Effector CD8-positive, alpha-beta T cell (primary cell): ENCODE data around the gene C15orf40.
"Not testable (repeated sequence)": the region's sequence is repeated elsewhere in the genome, so short reads cannot be mapped to it uniquely, and the experiment has no call there.

Experiments used
- DNase-seq: peaks from one replicate; lab custom pipeline; 2025; lab: John Stamatoyannopoulos, UW

The C15orf40 gene

GRCh38 chr15:82952158-82953081 is 59.0 kb downstream of the C15orf40 start, which contains the start of gene HOMER2:
TSS of gene HOMER2 (minus strand) at chr15:82952720. CDS start at chr15:82952535, 185 bp downstream.
- DNase-seq: no peak

DNA sequence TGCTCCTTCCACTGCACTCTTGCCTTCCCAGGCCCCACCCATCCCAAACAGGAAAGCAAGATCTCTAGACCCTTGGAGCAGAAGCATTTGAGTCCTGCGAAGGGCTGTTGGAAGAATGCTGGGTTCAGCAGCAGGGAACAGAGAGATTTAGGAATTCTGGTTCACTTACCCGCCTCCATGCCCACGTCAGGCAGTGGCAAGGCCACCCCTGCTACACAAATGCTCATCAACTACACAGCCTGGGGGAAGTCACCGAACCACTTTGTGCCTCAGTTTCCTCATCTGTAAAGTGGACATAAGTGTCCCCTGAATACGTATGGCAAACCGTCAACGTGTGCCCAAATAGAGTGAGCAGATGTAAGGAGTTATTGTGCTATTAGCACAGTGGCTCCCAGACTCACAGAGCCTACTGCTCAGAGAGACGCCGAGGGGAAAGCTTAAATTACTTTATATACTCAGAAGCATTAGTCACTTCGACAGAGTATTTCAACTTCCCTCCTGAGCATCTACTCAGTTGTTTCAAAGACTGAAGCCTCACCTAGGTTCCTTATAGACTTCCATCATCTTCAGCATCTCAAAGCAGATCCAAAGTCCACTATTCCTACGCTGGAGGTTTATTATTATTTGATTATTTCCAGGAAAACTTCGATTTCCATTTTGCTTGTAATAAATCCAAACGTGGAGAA is 59.8 kb downstream of the C15orf40 start:
- DNase-seq: no peak

DNA sequence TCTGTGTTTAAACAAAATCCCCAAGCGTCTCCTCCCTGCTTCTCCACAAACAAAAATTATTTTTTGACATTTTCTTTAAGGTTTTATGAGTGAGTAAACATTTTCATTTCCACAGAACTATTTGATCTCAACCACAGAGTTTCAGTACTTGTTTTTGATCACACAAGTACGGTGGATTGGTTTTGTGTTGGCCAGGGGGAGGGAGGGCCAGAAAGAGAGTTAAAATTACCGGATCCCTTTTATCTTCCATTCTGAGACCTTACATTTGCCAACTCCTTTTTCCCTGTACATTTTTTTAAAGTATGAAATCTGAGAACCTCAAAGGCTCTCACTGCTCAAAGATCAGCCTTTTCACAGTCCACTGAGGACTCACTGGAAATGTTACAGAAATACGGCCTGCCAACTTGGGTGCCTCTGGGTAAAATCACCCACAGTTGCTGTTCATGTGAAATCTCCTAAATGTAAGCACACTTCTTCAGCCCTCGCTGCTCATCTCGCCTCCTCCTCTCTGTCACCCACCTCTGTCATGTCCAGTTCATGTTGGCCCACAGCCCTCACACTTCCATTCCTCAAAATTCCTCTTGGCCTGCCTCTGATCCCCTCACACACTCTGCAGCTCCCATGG is 60.6 kb downstream of the C15orf40 start:
- no peak for DNase-seq

GRCh38 chr15:82950295-82950694 is 61.1 kb downstream of the C15orf40 start:
- no peak for DNase-seq

- no peak for DNase-seq
Measured at GRCh38 chr15:82946155-82946701, 65.2 kb downstream of the C15orf40 start.

DNA sequence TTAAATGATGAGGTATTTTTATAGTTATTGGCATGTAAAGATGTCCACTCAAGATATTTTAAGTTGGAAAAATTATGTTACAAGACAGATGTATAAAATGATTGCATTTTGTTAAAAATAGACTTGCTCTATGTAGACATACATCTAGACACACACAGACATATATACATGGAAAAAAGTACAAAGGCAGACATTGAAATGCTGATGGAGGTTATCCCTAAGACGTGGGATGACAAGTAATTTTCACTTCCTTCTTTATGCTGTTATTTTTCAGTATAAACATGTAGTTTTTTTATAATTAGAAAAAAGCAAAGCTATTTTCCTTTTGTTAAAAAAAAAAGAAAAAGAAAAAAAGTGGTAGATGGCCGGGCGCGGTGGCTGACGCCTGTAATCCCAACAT is 66.1 kb downstream of the C15orf40 start:
- no peak for DNase-seq

- no peak for DNase-seq
Measured at GRCh38 chr15:82944821-82945220, 66.6 kb downstream of the C15orf40 start.

- DNase-seq: no peak
Measured at GRCh38 chr15:82944056-82944455, 67.4 kb downstream of the C15orf40 start.

DNA sequence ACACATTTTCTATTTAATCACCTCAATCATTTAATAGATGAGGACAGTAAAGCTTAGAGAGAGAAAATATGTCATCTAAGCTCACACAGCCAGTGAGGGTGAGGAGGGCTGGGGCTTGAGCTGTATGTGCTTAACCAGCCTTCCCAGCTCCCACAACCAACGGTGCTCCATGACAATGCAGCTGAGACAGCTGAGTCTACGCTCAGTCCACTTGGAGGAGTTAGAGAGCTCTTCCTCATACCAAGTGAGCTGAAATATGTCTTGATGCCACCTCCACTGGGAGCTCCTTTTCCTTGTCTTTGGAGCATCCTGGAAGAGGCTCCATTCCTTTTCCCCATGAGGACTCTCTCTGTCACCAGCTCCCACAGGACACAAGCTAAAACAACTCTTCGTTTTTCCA is 68.3 kb downstream of the C15orf40 start:
- no peak for DNase-seq

DNA sequence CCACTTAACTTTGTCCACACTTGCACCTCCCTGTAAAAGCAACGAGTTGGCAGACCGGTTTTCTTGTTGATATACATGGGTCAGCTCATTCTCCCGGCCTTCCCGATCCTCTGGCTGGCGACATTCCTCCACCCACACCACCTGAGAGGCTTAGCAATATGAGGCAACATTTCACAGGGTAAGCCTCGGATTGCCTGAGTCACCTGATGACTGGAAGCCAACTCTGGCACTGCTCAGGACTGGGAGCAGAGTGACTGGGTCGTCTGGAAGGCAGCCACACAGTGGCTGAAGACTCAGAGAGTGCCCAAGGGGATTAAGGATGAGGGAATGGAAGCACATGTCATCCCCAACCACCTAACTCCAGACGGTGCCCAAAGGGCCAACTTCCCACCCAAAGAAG is 68.7 kb downstream of the C15orf40 start:
- no peak for DNase-seq

DNA sequence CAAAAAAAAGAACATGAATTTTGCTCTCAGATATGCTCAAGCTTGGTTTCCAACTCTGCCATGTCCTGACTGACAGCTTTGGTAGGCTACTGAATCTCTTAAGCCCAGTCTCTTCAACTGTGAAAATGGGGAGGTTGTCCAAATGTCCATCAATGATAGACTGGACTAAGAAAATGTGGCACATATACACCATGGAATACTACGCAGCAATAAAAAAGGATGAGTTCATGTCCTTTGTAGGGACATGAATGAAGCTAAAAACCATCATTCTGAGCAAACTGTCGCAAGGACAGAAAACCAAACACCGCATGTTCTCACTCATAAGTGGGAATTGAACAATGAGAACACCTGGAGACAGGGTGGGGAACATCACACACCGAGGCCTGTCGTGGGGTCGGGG is 71.8 kb downstream of the C15orf40 start:
- DNase-seq: not testable (repeated sequence)
